Measurements from ENCODE around the gene SLC25A51. TPM values are rescaled to one million over a fixed set of nuclear protein-coding genes. Genes with fewer than 3 reads are reported as not detected.
A peak's percentile ranks its signal among the peaks of the same experiment; 100 is the strongest.

Gene SLC25A51
- total RNA-seq, 6 donors from 2014 or later, result 19.4 to 51.4 (median 31.9) TPM

GRCh38 chr9:37918665-37919170 is 14.8 kb upstream of the SLC25A51 start:
- Histone ChIP-seq H3K36me3 (peaks cover 0 to 8% (median 2%) of the 10 kb centered on the region in 4 donors), H3K9me3 (no peaks in the 10 kb centered on the region), H3K4me3 (no peak overlapping the region), H3K27me3 (no peaks in the 10 kb centered on the region), H3K27ac (peak overlapping the region in 1 of 4 donors; percentile 11), H3K4me1 (peaks cover 24 to 53% (median 44%) of the 10 kb centered on the region in 4 donors)
- no peak for DNase-seq
- no peak for ATAC-seq (ENCODE audit: low FRiP score in 2 of 2)
- 79 to 86% methylated on average over 6 of the region's 6 CpGs for WGBS, 2 donors
- TF ChIP-seq POLR2A (IDR thresholded peaks at IDR 0.05), result no peak
- TF ChIP-seq EP300 (IDR thresholded peaks at IDR 0.05), result no peak
- TF ChIP-seq POLR2AphosphoS5 (IDR thresholded peaks at IDR 0.05), result no peak
- no peak for TF ChIP-seq CTCF (IDR thresholded peaks at IDR 0.05)

- Histone ChIP-seq H3K27ac (peak overlapping the region; percentile 27 to 83 (median 68)), H3K36me3 (peaks cover 0 to 8% (median 2%) of the 10 kb centered on the region in 4 donors), H3K27me3 (no peaks in the 10 kb centered on the region), H3K4me1 (peaks cover 25 to 55% (median 45%) of the 10 kb centered on the region in 4 donors), H3K4me3 (no peak overlapping the region), H3K9me3 (no peaks in the 10 kb centered on the region)
- TF ChIP-seq EP300 (IDR thresholded peaks at IDR 0.05) (no peak), POLR2A (IDR thresholded peaks at IDR 0.05) (no peak), POLR2AphosphoS5 (IDR thresholded peaks at IDR 0.05) (no peak), CTCF (IDR thresholded peaks at IDR 0.05) (no peak)
- no peak for ATAC-seq (ENCODE audit: low FRiP score in 2 of 2)
- DNase-seq, result no peak
- 84 to 85% methylated on average over 10 to 21 of the region's 21 CpGs for WGBS, 2 donors
Observed at GRCh38 chr9:37917801-37918664, 14.1 kb upstream of the SLC25A51 start.

- H3K4me1 ChIP-seq, result peaks cover 25 to 53% (median 42%) of the 10 kb centered on the region in 4 donors
- no peak for ATAC-seq (ENCODE audit: low FRiP score in 2 of 2)
- TF ChIP-seq EP300 (IDR thresholded peaks at IDR 0.05), result no peak
- TF ChIP-seq POLR2A (IDR thresholded peaks at IDR 0.05), result no peak
- TF ChIP-seq CTCF (IDR thresholded peaks at IDR 0.05), result no peak
- TF ChIP-seq POLR2AphosphoS5 (IDR thresholded peaks at IDR 0.05), result no peak
- no peaks in the 10 kb centered on the region for H3K27me3 ChIP-seq
- H3K36me3 ChIP-seq, result peaks cover 0 to 8% (median 2%) of the 10 kb centered on the region in 4 donors
- 37 to 56% methylated on average over 8 of the region's 8 CpGs for WGBS, 2 donors
- H3K9me3 ChIP-seq, result no peaks in the 10 kb centered on the region
- H3K27ac ChIP-seq, result peak overlapping the region; percentile 27 to 83 (median 68)
- DNase-seq, result no peak
- H3K4me3 ChIP-seq, result no peak overlapping the region
Observed at GRCh38 chr9:37917313-37917731, 13.4 kb upstream of the SLC25A51 start.

- Histone ChIP-seq H3K4me1 (peaks cover 21 to 48% (median 37%) of the 10 kb centered on the region in 4 donors), H3K9me3 (no peaks in the 10 kb centered on the region), H3K36me3 (peaks cover 0 to 8% (median 2%) of the 10 kb centered on the region in 4 donors), H3K27ac (peak overlapping the region; percentile 35 to 83 (median 72)), H3K4me3 (no peak overlapping the region), H3K27me3 (no peaks in the 10 kb centered on the region)
- TF ChIP-seq CTCF (IDR thresholded peaks at IDR 0.05) (no peak), POLR2A (IDR thresholded peaks at IDR 0.05) (no peak), EP300 (IDR thresholded peaks at IDR 0.05) (no peak), POLR2AphosphoS5 (IDR thresholded peaks at IDR 0.05) (no peak)
- 41 to 67% methylated on average over 7 to 18 of the region's 18 CpGs for WGBS, 2 donors
- ATAC-seq (ENCODE audit: low FRiP score in 2 of 2) (no peak), DNase-seq (no peak)
Observed at GRCh38 chr9:37916471-37917312, 12.8 kb upstream of the SLC25A51 start.

Data from upper lobe of left lung (tissue), 6 donors.